ENCODE data around the gene SCIN. TPM values are rescaled to one million over a fixed set of nuclear protein-coding genes. Genes with fewer than 3 reads are reported as not detected.
"Not testable (repeated sequence)": the region's sequence is repeated elsewhere in the genome, so short reads cannot be mapped to it uniquely, and the experiment has no call there.

Gene SCIN
- total RNA-seq (10 to 100 TPM; 16.4 to 24.7 TPM), polyA plus RNA-seq (1 to 10 TPM; 4.5 to 6.4 TPM)
- long read RNA-seq, donor 1: 0 reads
- long read RNA-seq, donor 2, full-length matches to known transcripts: 1 of 1 reads
- long read RNA-seq, donor 2, partial matches to known transcripts: 0 of 1 reads
- long read RNA-seq, donor 2, other reads (novel, unspliced or antisense): 0 of 1 reads
- long read RNA-seq, donor 3, full-length matches to known transcripts: 2 of 8 reads
- long read RNA-seq, donor 3, partial matches to known transcripts: 6 of 8 reads
- long read RNA-seq, donor 3, other reads (novel, unspliced or antisense): 0 of 8 reads
- long read RNA-seq, donor 4, full-length matches to known transcripts: 1 of 1 reads
- long read RNA-seq, donor 4, partial matches to known transcripts: 0 of 1 reads
- long read RNA-seq, donor 4, other reads (novel, unspliced or antisense): 0 of 1 reads
- long read RNA-seq, donor 5, full-length matches to known transcripts: 1 of 1 reads
- long read RNA-seq, donor 5, partial matches to known transcripts: 0 of 1 reads
- long read RNA-seq, donor 5, other reads (novel, unspliced or antisense): 0 of 1 reads

DNA sequence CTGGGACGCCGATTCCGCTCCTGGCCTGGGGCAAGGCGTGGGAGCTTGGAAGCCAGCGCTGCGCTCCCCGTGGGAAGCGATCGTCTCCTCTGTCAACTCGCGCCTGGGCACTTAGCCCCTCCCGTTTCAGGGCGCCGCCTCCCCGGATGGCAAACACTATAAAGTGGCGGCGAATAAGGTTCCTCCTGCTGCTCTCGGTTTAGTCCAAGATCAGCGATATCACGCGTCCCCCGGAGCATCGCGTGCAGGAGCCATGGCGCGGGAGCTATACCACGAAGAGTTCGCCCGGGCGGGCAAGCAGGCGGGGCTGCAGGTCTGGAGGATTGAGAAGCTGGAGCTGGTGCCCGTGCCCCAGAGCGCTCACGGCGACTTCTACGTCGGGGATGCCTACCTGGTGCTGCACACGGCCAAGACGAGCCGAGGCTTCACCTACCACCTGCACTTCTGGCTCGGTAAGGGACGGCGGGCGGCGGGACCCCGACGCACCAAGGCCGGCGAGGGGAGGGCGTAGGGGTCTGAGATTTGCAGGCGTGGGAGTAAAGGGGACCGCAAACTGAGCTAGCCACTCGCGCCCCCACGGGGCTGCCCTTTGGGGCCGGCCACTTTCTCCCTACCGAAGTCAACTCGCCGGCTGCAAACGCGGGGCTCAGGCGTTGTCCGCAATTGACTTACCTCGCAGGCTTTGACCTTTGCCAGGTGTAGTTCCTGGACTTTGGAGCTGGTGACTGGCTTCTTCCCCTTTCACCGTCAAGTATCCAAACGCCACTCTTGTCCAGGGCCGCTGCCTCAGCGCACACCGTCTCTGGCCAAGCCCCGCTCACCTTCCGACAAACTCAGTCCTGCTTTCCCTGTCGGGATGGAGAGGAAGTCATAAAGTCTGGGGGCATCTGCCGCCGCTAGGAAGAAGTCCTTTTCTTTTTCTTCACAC is at the start of gene SCIN:
Gene SCIN (plus strand): TSS at position 187 of the 928 bp plus-strand sequence. CDS start 67 bp downstream, at position 254.
- H3K9ac ChIP-seq (ENCODE audit: insufficient read depth in 1 of 2, low read length in 2 of 2): no peak within 1 kb of the TSS
- peak within 1 kb of the TSS; percentile 28 for H3K4me3 ChIP-seq
- H3K27me3 ChIP-seq (ENCODE audit: control insufficient read depth in 3 of 3, insufficient read depth in 3 of 3, low read length in 2 of 3): peaks cover 0 to 34% (median 30%) of the 10 kb centered on the region in 3 donors
- no peaks in the 10 kb centered on the region for H3K9me3 ChIP-seq (ENCODE audit: control insufficient read depth in 4 of 4, insufficient read depth in 3 of 4, low read length in 3 of 4)
- H3K36me3 ChIP-seq (ENCODE audit: control insufficient read depth in 4 of 4, insufficient read depth in 4 of 4, low read length in 4 of 4): no peaks in the 10 kb centered on the region
- WGBS, 2 donors: 4% methylated on average over 74 of the region's 74 CpGs
- DNase-seq (peak; percentile 27 to 44 (median 33)), ATAC-seq (ENCODE audit: insufficient read depth, low FRiP score) (peak; percentile 78)
- peaks cover 0 to 12% (median 0%) of the 10 kb centered on the region in 5 donors for H3K4me1 ChIP-seq (ENCODE audit: control insufficient read depth in 5 of 5, insufficient read depth in 5 of 5, low read length in 5 of 5)
- peak within 1 kb of the TSS in 1 of 2 donors; percentile 54 for H3K27ac ChIP-seq (ENCODE audit: low read depth in 1 of 2, low read length in 1 of 2)
- TF ChIP-seq, protein P1, sequence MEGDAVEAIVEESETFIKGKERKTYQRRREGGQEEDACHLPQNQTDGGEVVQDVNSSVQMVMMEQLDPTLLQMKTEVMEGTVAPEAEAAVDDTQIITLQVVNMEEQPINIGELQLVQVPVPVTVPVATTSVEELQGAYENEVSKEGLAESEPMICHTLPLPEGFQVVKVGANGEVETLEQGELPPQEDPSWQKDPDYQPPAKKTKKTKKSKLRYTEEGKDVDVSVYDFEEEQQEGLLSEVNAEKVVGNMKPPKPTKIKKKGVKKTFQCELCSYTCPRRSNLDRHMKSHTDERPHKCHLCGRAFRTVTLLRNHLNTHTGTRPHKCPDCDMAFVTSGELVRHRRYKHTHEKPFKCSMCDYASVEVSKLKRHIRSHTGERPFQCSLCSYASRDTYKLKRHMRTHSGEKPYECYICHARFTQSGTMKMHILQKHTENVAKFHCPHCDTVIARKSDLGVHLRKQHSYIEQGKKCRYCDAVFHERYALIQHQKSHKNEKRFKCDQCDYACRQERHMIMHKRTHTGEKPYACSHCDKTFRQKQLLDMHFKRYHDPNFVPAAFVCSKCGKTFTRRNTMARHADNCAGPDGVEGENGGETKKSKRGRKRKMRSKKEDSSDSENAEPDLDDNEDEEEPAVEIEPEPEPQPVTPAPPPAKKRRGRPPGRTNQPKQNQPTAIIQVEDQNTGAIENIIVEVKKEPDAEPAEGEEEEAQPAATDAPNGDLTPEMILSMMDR (IDR thresholded peaks at IDR 0.05; ENCODE audit: control extremely low read depth, extremely low read depth): no peak

DNA sequence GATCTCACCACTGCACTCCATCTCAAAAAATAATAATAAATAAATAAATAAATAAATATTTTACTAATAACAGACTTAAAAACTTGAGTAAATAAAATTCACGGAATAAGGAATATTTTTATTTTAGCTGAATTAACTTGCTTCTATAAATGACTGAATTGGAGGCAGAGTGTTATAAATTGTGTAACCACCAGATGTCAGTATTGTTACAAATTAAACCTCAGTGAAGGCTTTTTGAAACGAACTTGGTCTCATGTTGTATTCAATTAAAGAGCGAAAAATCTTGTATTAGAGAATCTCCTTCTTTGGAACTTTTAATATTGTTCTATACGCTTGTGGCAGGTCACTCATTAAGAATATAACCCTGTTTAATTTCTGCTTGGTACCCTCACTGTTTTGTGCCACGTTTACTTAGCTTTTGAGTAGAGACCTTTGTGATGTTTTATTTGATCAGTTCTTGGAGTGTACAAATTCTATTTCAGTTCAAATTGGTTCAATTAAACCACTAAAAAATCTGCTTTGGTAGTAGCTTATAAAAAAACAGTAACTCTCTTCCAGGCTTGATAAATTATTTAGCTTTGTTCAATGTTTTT is 45.6 kb upstream of the SCIN start:
- DNase-seq: peak in 2 of 3 donors; percentile 68 to 73
- Histone ChIP-seq H3K4me1 (ENCODE audit: control insufficient read depth in 5 of 5, insufficient read depth in 5 of 5, low read length in 5 of 5) (no peaks in the 10 kb centered on the region), H3K9me3 (ENCODE audit: control insufficient read depth in 4 of 4, insufficient read depth in 3 of 4, low read length in 3 of 4) (no peaks in the 10 kb centered on the region), H3K9ac (ENCODE audit: insufficient read depth in 1 of 2, low read length in 2 of 2) (no peak overlapping the region), H3K4me3 (no peak overlapping the region), H3K27ac (ENCODE audit: low read depth in 1 of 2, low read length in 1 of 2) (no peak overlapping the region), H3K36me3 (ENCODE audit: control insufficient read depth in 4 of 4, insufficient read depth in 4 of 4, low read length in 4 of 4) (no peaks in the 10 kb centered on the region), H3K27me3 (ENCODE audit: control insufficient read depth in 3 of 3, insufficient read depth in 3 of 3, low read length in 2 of 3) (no peaks in the 10 kb centered on the region)
- WGBS, 2 donors: 23 to 28% methylated on average over 5 of the region's 5 CpGs
- TF ChIP-seq, protein P1 (IDR thresholded peaks at IDR 0.05; ENCODE audit: control extremely low read depth, extremely low read depth): peak; percentile 34
- no peak for ATAC-seq (ENCODE audit: insufficient read depth, low FRiP score)

DNA sequence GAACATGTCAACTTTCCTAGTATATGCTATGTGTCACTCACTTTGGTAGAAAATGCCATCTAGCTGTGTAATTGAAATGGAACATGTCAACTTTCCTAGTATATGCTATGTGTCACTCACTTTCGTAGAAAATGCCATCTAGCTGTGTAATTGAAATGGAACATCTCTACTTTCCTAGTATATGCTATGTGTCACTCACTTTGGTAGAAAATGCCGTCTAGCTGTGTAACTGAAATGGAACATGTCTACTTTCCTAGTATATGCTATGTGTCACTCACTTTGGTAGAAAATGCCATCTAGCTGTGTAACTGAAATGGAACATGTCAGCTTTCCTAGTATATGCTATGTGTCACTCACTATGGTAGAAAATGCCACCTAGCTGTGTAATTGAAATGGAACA is 43.8 kb upstream of the SCIN start:
- not testable (repeated sequence) for DNase-seq; ATAC-seq (ENCODE audit: insufficient read depth, low FRiP score); H3K36me3 ChIP-seq (ENCODE audit: control insufficient read depth in 4 of 4, insufficient read depth in 4 of 4, low read length in 4 of 4); H3K4me1 ChIP-seq (ENCODE audit: control insufficient read depth in 5 of 5, insufficient read depth in 5 of 5, low read length in 5 of 5); H3K9ac ChIP-seq (ENCODE audit: insufficient read depth in 1 of 2, low read length in 2 of 2); H3K4me3 ChIP-seq; H3K27ac ChIP-seq (ENCODE audit: low read depth in 1 of 2, low read length in 1 of 2); H3K27me3 ChIP-seq (ENCODE audit: control insufficient read depth in 3 of 3, insufficient read depth in 3 of 3, low read length in 2 of 3); H3K9me3 ChIP-seq (ENCODE audit: control insufficient read depth in 4 of 4, insufficient read depth in 3 of 4, low read length in 3 of 4)
- WGBS, 2 donors: 81 to 86% methylated on average over 2 of the region's 2 CpGs

DNA sequence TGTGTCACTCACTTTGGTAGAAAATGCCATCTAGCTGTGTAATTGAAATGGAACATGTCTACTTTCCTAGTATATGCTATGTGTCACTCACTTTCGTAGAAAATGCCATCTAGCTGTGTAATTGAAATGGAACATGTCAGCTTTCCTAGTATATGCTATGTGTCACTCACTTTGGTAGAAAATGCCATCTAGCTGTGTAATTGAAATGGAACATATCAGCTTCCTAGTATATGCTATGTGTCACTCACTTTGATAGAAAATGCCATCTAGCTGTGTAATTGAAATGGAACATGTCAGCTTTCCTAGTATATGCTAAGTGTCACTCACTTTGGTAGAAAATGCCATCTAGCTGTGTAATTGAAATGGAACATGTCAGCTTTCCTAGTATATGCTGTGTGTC is 42.9 kb upstream of the SCIN start:
- H3K9me3 ChIP-seq (ENCODE audit: control insufficient read depth in 4 of 4, insufficient read depth in 3 of 4, low read length in 3 of 4); DNase-seq; H3K4me1 ChIP-seq (ENCODE audit: control insufficient read depth in 5 of 5, insufficient read depth in 5 of 5, low read length in 5 of 5); H3K27me3 ChIP-seq (ENCODE audit: control insufficient read depth in 3 of 3, insufficient read depth in 3 of 3, low read length in 2 of 3); H3K27ac ChIP-seq (ENCODE audit: low read depth in 1 of 2, low read length in 1 of 2); H3K4me3 ChIP-seq; ATAC-seq (ENCODE audit: insufficient read depth, low FRiP score); H3K9ac ChIP-seq (ENCODE audit: insufficient read depth in 1 of 2, low read length in 2 of 2); H3K36me3 ChIP-seq (ENCODE audit: control insufficient read depth in 4 of 4, insufficient read depth in 4 of 4, low read length in 4 of 4): not testable (repeated sequence)
- WGBS, 2 donors: 88 to 90% methylated on average over 1 of the region's 1 CpG

Measured in lung (tissue), 16 donors.